PFSK-1 (cell line): Measurements from ENCODE around the gene JAKMIP1.

Experiments
- FOXP2 ChIP-seq: optimal IDR thresholded peaks from 2 replicates; pipeline ENCODE3; 2011; ENCODE audit warnings: borderline replicate concordance, control low read depth, inconsistent platforms; ENCODE audit not compliant: insufficient read depth; ENCODE audit errors: extremely low read length, extremely low read depth
- POLR2AphosphoS5 ChIP-seq: IDR thresholded peaks from 2 replicates; pipeline ENCODE4 v1.6.1; 2012; ENCODE audit warnings: low read depth, mild to moderate bottlenecking, control low read depth, low read length, moderate library complexity
- SIN3A ChIP-seq: IDR thresholded peaks from 2 replicates; pipeline ENCODE4 v1.6.1; 2012; ENCODE audit warnings: mild to moderate bottlenecking, low read length, moderate library complexity, borderline replicate concordance; ENCODE audit not compliant: insufficient read depth

- TF ChIP-seq FOXP2 (no peak), POLR2AphosphoS5 (no peak), SIN3A (no peak)
Observed at GRCh38 chr4:6208416-6208815, 8.1 kb upstream of the JAKMIP1 start.
